Cerebellar cortex (tissue), 1 donor: ENCODE results near the gene KHDRBS2.

ENCODE experiments used
- DNase-seq: peaks from one replicate; pipeline ENCODE4 v3.0.0-alpha.2; 2015; ENCODE audit warnings: low spot score

Gene KHDRBS2

DNA sequence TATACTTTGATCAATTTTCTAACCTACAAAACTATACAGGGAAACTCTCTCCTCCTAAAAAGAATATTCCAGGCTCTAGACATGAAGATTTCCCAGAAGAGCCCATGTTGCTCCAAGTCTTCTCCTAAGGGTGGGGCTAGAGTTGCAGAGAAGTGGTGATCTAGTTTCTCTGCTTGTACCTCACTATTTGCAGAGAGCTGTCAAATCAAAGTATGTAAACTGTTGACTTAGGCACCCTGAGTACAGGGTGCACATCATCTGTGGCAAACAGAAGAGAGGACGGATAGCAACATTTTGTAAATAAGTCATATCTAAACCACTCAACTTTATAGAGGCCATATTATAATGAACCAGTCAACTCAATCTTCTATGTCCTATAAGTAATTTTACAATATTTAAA lies 250.1 kb downstream of the KHDRBS2 start:
- no peak for DNase-seq

DNA sequence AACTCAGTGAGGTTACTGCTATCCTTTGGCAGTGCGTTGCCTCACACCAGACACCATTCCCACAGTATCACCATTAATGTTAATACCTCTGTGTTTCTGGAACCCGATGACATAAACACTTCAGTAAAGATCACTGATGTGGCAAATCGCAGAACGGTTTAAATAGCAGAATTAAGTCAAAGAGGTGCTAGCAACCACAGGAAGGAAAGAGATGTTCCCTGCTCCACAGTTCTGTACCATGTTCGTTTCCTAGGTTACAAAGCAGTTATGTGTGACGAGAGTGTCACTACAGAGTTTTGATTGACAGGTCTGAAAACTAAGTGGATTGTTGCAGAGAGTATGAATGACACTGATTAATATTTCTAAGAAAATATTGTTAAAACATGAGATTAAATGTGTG lies 272.3 kb downstream of the KHDRBS2 start:
- DNase-seq = no peak

DNA sequence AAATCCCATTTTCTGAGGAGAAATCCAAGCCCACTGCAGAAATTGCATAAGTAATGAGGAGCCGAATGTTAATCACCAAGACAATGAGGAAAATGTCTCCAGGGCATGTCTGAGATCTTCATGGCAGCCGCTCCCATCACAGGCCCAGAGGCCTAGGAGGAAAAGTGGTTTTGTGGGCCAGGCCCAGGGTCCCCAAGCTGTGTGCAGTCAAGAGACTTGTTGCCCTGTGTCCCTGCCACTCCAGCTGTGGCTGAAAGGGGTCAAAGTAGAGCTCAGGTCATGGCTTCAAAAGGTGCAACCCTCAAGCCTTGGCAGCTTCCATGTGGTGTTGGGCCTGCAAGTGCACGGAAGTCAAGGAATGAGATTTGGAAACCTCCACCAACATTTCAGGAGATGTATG lies 276.6 kb downstream of the KHDRBS2 start:
- no peak for DNase-seq

DNA sequence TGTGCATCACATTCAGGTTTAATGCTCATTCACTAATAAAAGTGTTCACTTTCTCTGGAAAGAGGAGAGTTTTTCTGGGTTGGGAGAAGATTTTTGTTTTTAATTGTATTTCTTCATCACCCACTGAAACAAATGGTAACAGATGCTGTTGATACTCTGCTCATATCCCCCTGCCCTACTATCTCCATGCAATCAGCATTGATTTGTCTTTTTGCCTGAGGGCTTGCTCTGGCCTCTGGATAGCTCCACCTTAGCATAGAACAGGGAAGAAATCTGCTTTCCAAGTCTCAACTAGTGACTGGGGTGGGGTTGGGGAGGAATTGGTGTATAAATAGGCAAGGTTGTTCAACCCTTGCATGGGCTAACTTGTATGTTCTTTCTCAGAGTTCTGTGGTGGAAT lies 296.4 kb downstream of the KHDRBS2 start:
- DNase-seq = no peak

DNA sequence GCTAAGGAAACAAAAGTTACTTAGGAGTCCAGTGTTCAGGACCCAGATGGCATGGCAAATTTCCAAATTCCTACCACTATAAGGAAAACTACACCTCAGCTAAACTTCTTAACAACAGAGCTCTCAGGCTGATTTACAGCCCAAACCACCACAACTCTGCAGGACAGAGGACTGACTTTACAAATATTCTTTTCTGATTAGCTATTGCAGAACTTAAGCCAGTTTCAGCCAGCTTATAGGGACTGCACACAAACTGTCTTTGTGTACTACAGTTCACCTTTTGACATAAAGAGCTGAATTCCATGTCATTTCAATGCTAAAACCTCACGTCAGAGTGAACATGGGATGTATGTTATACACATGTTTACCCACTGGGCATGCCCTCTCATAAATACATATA lies 305.4 kb downstream of the KHDRBS2 start:
- DNase-seq = no peak

DNA sequence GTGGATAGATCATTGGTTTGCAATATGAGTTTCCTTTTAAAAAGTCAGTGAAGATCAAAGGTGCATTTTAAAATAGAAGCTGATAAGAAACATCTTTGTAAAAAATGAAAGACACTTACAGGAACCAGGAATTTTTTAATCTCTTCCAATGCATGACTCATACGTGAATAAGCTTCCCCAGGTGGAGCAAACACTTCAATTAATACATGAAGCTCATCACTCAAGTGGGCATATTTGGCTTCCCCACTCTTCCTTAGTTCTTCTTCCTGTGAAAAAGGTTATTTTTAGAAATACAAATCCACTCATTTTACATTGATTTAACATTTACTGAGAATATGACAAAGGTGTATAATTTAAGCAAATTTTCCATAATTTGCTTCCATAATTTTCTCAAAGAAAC lies 308.1 kb downstream of the KHDRBS2 start:
- no peak for DNase-seq

DNA sequence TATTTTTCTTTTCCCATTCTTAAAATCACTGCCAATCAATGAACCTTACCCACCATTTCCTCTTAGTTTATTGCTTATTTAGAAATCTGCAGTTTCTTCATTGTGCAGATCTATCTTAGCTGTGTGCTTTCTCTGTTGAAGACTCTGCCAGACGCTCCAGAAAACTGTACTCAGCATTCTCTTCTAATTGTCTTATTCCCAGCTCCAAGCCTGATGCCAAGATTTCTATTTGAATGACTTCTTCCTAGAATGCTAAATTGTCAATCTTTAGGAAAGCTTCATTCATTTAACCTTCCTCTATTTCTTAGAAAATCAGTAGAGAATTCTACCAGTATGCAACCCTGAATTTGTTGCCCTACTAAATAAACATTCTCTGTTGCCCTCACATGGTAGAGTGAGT lies 308.9 kb downstream of the KHDRBS2 start:
- no peak for DNase-seq

DNA sequence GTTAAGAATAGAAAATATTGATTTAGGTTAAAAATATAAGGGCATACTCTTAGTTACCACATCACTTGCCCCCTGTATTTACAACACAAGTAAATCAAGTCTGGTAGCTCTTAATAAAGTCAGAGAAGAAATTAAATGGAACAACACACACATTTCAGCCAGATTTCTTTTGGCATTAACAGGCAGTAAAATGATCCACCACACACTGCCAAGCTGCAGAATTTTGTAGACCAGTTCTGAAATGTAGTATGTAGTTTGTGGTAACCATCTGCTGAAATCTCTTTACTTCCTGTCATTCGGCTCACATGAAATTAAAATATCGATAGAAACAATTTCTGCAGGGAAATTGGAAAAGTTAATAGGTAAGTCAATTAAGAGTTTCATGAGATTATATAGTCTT lies 326.8 kb downstream of the KHDRBS2 start:
- DNase-seq = no peak

DNA sequence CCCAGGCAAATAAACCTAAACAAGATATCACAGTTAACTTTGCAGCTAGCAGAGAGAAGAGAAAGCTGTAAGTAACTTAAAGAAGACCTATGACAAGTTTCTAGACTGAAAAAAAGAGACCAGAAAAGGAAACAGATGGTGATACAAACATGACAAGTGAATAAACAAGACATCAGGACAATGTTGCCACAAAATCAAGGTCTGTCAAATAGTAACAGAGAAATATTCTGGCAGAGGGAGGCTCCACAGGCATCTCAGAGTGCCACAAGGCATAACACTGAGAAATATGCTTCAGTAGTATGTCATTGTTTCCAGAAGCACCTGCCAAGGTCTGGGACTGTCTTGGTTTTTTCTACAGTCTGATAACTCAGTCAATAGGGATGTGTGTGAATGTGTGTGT lies 332.2 kb downstream of the KHDRBS2 start:
- peak; percentile 46 for DNase-seq

DNA sequence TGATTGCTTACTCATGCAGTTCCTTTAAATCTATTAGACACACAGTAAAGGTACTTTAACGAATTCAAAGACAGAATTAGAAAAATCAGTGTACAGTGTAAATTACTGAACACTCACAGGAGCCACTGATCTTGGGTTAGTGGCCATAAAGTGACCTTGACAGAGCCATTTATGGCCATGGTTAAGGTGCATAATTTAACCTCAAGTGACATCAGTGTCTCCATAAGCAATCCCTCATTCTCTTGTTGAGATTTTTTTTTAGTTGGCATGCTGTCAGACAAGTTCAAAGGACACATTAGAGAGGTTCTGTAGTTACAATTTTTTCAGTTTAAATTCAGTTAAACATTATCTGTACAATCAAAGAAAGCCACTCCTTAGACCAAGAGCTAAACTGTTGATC lies 334.4 kb downstream of the KHDRBS2 start:
- no peak for DNase-seq

DNA sequence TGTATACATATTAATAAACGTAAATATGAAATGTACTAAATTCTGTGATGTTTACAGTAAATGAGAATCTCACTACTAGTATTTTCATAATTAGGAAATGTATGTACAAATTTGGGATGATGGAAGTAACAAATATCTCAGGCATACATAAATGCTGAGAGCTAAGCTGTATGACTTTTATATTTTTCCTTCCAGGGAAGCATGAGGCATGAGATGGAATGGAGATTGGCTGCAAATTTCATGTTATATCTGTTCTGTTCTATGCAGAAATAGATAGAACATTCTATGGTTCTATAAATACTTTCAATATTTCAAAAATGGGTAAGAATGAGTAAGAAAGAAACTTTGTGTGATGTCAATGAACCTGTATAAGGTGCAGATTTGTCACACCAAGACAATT lies 335.2 kb downstream of the KHDRBS2 start:
- DNase-seq = no peak

DNA sequence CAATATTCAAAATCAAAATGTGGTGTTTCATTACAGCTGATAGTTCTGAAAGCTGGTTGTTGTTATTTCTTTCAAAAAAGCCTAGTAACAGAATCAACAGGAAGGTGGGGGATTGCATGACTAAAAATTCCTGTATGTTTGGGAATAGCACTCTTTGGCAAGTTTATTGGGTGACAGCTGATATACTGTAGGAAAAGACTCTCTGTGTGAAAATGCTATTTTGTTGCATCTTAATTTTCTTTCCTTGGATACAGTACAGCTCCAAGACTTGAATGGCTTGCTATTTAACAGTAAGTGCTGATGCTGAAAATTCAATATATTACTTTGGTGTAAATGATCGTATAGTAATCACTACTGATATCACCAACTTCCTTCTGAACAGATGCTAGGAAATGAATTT lies 336.1 kb downstream of the KHDRBS2 start:
- DNase-seq = no peak

DNA sequence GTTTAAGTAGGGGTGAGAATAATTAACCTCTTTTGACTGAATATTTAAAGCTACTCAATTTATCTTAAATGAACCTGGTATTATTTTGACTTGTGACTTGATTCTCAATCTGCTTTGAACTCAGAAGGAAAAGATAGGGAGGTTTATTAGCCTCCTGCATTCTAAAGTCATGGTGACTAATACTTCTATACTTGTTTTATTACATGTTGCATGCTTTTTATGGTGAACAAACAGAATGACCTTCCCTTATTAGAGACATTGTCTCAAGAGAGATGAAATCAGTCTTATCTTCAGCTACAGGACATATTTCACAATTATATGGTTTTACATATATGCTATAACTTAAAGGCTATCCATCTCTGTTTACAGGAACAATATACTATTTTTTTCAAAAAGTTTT lies 336.9 kb downstream of the KHDRBS2 start:
- DNase-seq = no peak

DNA sequence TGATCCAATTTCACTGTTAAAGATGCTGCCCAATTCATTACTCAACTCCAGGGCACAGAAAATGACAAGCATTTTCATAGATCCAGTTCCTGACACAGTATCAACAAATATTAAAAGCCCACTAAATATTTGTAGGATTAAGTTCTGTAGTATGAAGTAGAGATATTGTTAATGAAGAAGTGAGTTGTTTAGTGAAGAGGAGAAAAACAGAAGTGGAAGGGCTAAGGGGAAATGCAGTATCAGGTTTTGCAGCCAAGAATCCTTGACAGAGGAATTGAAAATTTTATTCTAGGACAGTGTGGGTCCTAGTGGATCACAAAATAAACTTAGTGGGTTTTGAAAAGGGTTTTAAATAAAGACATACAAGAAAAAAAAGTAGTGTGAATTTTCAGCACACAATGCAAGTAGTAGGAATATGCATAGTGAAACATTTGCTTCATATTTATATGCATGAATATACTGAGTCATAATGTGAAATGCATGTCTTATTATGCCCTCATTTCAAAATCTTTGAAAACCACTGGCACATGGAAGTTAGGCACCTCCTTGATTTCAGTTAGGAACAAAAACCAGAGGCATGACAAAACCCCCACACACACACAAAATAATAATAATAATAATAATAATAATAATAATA lies 338.6 kb downstream of the KHDRBS2 start:
- DNase-seq = no peak

DNA sequence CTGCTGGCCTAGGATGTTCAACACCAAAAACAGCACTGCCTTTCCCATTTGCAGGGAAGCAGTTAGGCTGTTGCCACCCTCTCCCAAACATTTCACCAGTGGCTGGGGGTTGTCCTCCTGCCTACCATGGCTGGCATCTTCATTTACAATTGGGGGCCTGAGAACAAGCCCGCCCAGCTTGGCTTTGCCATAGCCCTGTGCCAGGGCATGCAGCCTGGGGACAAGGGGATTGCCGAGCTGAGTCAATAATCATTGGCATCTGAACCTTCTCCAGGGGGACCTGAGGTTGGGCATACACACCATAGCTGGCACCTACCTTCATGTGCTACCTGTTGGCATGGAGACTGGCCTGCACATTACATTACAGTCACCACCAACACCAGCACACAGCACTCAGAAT lies 345.1 kb downstream of the KHDRBS2 start:
- DNase-seq = no peak

DNA sequence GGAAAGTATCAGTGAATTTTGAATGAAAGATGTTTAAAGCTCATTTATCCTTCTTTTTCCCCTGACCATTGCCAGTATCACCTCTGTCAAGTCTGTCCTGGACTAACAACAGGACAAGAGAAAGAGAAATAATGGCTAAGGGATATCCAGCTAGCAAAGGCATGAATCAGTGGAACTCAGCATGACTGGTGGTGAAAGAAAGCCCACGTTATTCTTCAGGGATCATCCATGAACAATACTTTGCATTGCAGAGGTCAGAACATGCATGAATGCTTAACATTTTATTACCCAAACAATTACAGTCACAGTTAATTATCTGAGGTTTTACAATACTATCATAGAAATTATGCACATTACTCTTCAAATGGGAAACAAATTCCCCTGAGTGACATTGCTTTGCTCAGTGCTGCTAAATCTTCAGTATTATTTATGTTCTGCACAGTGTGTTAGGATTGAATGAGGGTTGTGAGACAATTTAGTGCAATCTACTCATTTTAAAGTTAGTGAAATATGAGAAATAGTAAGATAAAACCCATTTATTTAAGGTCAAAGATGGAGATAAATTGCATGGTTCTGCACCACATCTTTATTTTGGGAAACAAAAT lies 350.7 kb downstream of the KHDRBS2 start:
- no peak for DNase-seq

DNA sequence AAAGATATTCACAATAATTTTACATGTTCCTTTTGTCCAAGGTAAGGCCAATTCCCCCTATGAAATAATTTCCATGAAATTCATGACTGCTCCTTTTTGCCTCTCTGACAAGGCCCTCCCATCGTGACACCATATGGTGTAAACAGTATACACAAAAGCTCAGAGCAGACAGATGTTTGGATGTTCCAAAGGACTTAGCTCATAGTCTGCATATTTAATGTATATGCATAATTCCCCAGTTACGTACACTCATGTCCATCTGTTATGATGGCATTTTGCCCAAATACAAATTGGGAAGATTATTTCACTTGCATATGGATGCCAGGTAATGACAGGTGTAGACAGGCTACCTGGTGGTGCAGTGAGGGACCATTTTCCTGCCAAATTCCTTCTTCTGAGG lies 376.5 kb downstream of the KHDRBS2 start:
- peak; percentile 76 for DNase-seq

DNA sequence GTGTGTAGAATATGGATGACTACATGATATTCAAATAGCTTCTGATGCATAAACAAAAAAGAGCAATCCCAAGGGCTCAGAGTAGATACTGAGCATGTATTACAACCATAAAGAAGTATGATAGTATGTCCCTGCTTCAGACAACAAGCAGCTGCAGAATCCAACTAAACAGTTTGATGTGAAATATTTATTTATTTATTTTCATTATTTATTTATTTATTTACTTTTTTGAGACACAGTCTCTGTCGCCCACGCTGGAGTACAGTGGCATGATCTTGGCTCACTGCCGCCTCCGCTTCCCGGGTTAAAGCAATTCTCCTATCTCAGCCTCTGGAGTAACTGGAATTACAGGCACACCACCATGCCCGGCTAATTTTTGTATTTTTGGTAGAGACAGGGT lies 384.3 kb downstream of the KHDRBS2 start:
- no peak for DNase-seq

DNA sequence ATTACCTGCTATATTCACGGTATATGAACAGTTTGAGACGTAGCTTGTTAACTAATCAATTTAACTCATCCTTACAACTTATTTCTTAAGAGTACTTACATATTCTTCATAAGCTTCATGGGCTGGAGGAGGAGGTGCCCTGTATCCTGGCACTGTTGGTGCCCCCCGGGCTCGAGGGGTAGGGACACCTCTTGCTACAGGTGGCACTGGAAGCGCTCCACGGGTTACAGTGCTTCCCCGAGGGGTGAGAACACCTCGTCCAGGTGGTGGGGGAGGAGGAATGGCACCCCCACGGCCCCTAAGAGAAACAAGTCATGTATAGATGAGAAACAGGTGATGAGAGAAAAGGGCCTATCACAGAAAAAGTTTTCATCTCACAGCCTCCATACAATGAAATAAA lies 391.5 kb downstream of the KHDRBS2 start:
- DNase-seq = no peak

DNA sequence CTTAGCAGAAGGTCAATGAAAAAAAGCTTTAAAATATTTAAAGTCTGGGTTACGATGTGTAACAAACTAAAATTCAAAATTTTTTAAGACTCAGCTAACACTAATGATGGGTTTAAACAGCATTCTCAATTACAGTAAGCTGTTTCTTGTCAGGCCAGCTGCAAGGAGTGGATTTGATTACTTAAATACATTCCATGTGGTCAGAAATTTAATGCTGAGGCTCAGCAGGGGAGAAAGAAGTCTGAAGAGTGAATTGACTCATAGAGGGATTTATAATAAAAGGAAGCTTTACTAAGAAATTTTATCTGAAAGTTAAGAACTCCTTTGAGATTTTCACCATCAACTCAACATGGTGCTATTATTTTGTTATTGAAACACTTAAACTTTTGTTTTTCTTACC lies 398.6 kb downstream of the KHDRBS2 start:
- DNase-seq = no peak

DNA sequence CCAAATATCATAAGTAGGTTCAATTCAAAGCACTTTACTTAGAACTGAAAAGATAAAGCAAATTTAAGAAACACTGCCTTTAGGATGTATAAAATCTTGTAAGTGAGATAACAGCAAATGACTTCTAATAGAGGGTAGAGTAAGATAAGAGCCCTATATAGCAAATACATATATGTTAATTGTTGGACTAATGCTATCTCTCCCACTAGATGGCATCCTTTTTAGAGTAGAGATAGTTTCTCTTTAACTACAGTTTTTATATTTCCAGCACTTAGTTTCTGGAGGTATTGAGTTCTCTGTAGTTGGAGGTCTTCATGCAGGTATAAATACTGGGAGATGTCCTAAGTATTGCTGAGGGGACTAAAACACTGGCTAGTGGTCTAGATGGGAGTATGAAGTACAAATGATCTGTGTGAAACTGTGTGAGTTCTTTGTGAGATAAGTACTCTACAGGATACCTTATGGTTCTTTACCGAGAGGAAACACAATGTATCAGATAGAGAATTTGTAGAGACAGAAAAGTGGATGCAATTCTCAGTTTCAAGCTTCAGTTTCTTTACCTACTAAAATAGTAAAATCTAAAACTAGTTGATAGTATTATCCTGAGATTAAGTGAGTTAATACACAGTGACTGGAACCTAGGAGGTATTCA lies 399.3 kb downstream of the KHDRBS2 start:
- DNase-seq = no peak

DNA sequence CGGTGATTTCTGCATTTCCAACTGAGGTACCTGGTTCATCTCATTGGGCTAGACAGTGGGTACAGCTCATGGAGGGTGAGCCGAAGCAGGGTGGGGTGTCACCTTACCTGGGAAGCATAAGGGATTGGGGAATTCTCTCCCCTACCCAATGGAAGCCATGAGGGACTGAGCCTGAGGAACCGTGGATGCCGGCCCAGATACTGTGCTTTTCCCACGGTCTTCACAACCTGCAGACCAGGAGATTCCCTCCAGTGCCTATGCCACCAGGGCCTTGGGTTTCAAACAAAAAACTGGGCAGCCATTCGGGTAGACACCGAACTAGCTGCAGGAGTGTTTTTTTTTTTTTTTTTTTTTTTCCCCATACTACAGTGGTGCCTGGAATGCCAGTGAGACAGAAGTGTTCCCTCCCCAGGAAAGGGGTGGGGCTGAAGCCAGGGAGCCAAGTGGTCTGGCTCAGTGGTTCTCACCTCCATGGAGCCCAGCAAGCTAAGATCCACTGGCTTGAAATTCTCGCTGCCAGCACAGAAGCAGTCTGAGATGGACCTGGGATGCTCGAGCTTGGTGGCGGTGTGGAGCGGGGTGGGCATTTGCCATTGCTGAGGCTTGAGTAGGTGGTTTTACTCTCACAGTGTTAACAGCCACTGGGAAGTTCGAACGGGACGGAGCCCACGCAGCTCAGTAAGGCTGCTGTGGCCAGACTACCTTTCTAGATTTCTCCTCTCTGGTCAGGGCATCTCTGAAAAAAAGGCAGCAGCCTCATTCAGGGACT lies 416.2 kb downstream of the KHDRBS2 start:
- DNase-seq = no peak

DNA sequence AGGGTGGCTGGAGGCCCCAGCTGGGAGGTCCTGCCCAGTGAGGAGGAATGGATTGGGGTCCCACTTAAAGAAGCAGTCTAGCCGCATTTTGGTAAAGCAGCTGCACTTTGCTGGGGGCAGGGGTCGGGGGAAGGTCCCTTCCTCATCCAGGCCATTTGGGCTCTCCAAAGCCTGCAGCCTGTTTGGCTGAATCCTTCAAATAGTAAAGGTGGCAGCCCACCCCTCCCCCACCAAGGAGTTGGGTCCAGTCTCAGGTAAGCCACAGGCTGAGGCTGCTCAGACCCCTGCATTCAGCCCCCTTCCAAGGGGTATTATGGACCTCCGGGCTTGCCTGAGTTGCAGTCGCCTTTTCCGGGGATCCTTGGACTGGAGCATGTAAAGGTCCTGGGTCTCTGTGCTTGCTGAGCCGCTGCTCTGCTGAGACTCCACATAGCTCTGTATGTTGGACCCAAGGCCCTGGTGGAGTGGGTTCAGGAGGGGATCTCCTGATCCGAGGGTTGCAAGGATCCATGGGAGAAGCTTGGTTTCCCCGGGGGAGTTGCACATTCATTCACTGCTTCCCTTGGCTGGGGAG lies 417.4 kb downstream of the KHDRBS2 start:
- no peak for DNase-seq
